ENCODE data around the gene RBMS3. TPM values are rescaled to one million over a fixed set of nuclear protein-coding genes. Genes with fewer than 3 reads are reported as not detected.

The RBMS3 gene
- total and polyA plus RNA-seq, 2 of the 13 experiments (the other 11 are each of a cell fraction or from before 2014, with no cell fraction given): not detected

GRCh38 chr3:29677421-29677820, 396.6 kb downstream of the RBMS3 start:
- no peak overlapping the region for H2AFZ ChIP-seq (ENCODE audit: low read length)
- H4K20me1 ChIP-seq (ENCODE audit: insufficient read depth, low read length): no peaks in the 10 kb centered on the region
- no peak overlapping the region for H3K9ac ChIP-seq (ENCODE audit: insufficient read depth, low read depth, low read length)
- H3K4me2 ChIP-seq (ENCODE audit: low read depth, low read length): no peak overlapping the region
- POLR2A ChIA-PET: no interaction called here
- no peak overlapping the region for H3K4me3 ChIP-seq (replicated peaks in 1 of 3; ENCODE audit: insufficient read depth in 1 of 3, low read depth in 2 of 3, low read length in 3 of 3)
- no peaks in the 10 kb centered on the region for H3K4me1 ChIP-seq (ENCODE audit: insufficient read depth, low read length)
- TF ChIP-seq MXD3 (CRISPR knock-in tag; IDR thresholded peaks at IDR 0.05) (no peak), MTA1 (CRISPR knock-in tag; IDR thresholded peaks at IDR 0.05; ENCODE audit: borderline replicate concordance) (no peak), ZNF160 (CRISPR knock-in tag; IDR thresholded peaks at IDR 0.05) (no peak), ZNF256 (CRISPR knock-in tag; conservative IDR thresholded peaks at IDR 0.05) (no peak), ZNF431 (CRISPR knock-in tag; IDR thresholded peaks at IDR 0.05; ENCODE audit: borderline replicate concordance, low read depth) (no peak), CAMTA2 (CRISPR knock-in tag; IDR thresholded peaks at IDR 0.05; ENCODE audit: borderline replicate concordance) (no peak), ZNF329 (CRISPR knock-in tag; IDR thresholded peaks at IDR 0.05; ENCODE audit: low read depth) (no peak), TFAP4 (IDR thresholded peaks at IDR 0.05; ENCODE audit: borderline replicate concordance, low read depth) (no peak), U2AF2 (IDR thresholded peaks at IDR 0.05; ENCODE audit: low read depth, low read length) (no peak), TCF12 (IDR thresholded peaks at IDR 0.05) (no peak), TCF12 (CRISPR knock-in tag; IDR thresholded peaks at IDR 0.05) (no peak), CHCHD3 (CRISPR knock-in tag; IDR thresholded peaks at IDR 0.05) (no peak)
- intact Hi-C loops (cut with micrococcal nuclease; ENCODE audit: unreplicated experiment) (no loop called here), in situ Hi-C loops (cut with HindIII; ENCODE audit: extremely low pct_ligation_motif_present, low pct_unique_long_range_greater_than_20kb) (no loop called here)
- CTCF ChIA-PET (ENCODE audit: low intra/inter-chr PET ratio, low total read pairs): no interaction called here
- no peaks in the 10 kb centered on the region for H3K9me3 ChIP-seq (ENCODE audit: low read length)
- H3K27me3 ChIP-seq (ENCODE audit: control insufficient read depth in 1 of 2, insufficient read depth in 2 of 2, low read length in 2 of 2): no peaks in the 10 kb centered on the region; a peak in 1 of 5 replicates
- no peaks in the 10 kb centered on the region for H3K79me2 ChIP-seq (ENCODE audit: insufficient read depth, low read length)
- BruUV-seq (replicated peaks): no TSS peak
- DNase-seq (ENCODE audit: low spot score) (no peak), ATAC-seq (no peak), FAIRE-seq (no peak)
- H3K27ac ChIP-seq (ENCODE audit: extremely low read length, insufficient read depth, low read length): no peak overlapping the region
- 0% methylated on average over 1 of the region's 1 CpG for WGBS (ENCODE audit: low lambda C conversion rate)
- no peaks in the 10 kb centered on the region for H3K36me3 ChIP-seq (replicated peaks in 1 of 2; ENCODE audit: control insufficient read depth in 1 of 2, insufficient read depth in 2 of 2, low read length in 2 of 2)
